NB4 (cell line): ENCODE measurements around the gene NT5C3A.
"Not testable (repeated sequence)": the region's sequence is repeated elsewhere in the genome, so short reads cannot be mapped to it uniquely, and the experiment has no call there.

Experiments
- DNase-seq: peaks from one replicate; pipeline ENCODE4 v3.0.0; 2010; ENCODE audit warnings: low read depth
- H3K4me3 ChIP-seq: one replicate; pipeline ENCODE4 v1.5.1; 2011; ENCODE audit warnings: mild to moderate bottlenecking, low read depth, low read length, moderate library complexity
- CTCF ChIP-seq: IDR thresholded peaks from one replicate; pipeline ENCODE4 v1.5.1; 2012; ENCODE audit warnings: low read depth, low read length
- MYC ChIP-seq: IDR thresholded peaks from 2 replicates; pipeline ENCODE4 v1.6.1; 2011; ENCODE audit warnings: low read depth, low read length
- POLR2A ChIP-seq: IDR thresholded peaks from 2 replicates; pipeline ENCODE4 v1.6.1; 2011; ENCODE audit warnings: mild to moderate bottlenecking; ENCODE audit not compliant: insufficient read length; ENCODE audit errors: extremely low read depth
- TF ChIP-seq, protein P1 (sequence below): IDR thresholded peaks from 2 replicates; pipeline ENCODE4 v1.6.1; 2011; ENCODE audit warnings: low read depth, low read length

Gene NT5C3A

GRCh38 chr7:33039257-33039902 lies 23.2 kb downstream of the NT5C3A start:
- no peak overlapping the region for H3K4me3 ChIP-seq
- TF ChIP-seq POLR2A (no peak), MYC (no peak), CTCF (no peak)
- TF ChIP-seq, protein P1, sequence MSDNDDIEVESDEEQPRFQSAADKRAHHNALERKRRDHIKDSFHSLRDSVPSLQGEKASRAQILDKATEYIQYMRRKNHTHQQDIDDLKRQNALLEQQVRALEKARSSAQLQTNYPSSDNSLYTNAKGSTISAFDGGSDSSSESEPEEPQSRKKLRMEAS, result no peak
- DNase-seq, result no peak

- TF ChIP-seq CTCF (no peak), MYC (no peak), POLR2A (no peak)
- TF ChIP-seq, protein P1, result no peak
- no peak overlapping the region for H3K4me3 ChIP-seq
- no peak for DNase-seq
Measured at GRCh38 chr7:33038639-33039038, 23.9 kb downstream of the NT5C3A start.

- no peak for TF ChIP-seq MYC
- TF ChIP-seq POLR2A, result no peak
- no peak for TF ChIP-seq CTCF
- DNase-seq, result no peak
- no peak overlapping the region for H3K4me3 ChIP-seq
Measured at GRCh38 chr7:33035776-33036175, 26.8 kb downstream of the NT5C3A start.

DNA sequence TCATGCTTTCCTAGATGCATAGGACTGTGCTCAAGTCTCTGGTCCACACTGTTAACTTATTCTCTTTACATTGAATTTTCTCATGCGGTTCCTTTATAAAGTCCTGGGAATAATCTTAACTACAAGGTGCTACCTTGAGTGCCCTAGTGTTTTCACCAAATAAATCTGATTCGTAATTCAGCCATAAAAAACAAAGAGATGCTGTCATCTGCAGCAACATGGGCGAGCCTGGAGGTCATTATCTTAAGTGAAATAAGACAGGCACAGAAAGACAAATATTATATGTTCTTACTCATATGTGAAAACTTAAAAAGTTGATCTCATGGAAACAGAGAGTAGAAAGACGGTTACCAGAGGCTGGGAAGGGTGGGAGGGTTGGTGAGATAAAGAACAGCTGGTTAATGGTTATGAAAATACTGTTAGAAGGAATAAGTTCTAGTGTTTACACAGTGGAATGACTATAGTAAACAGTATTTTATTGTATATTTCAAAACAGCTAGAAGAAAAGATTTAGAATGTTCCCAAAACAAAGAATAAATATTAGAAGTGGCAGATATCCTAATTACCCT lies 38.3 kb downstream of the NT5C3A start:
- H3K4me3 ChIP-seq, result no peak overlapping the region
- no peak for DNase-seq
- TF ChIP-seq POLR2A, result no peak
- TF ChIP-seq, protein P1, result no peak
- no peak for TF ChIP-seq MYC
- TF ChIP-seq CTCF, result no peak

DNA sequence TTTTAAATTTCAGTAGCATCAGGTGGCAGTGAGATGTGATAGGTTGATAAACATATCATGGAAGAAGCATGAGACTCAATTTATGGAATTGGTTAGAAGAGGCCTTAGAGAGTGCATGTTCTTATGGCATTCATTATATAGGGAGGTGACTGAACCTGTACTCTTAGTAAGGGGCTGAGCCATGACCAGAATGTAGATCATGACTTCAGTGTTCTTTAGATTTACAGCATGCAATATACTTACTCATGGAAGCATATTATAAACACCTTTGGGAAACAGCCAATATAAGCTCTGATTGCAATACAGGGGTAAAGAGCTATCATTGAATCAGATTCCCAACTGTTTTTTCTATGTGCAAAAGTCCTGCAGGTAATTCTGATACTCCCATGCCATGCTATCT lies 50.2 kb downstream of the NT5C3A start:
- DNase-seq, result no peak
- H3K4me3 ChIP-seq, result no peak overlapping the region
- TF ChIP-seq MYC, result no peak
- TF ChIP-seq POLR2A, result no peak
- TF ChIP-seq, protein P1, result no peak
- TF ChIP-seq CTCF, result no peak

DNA sequence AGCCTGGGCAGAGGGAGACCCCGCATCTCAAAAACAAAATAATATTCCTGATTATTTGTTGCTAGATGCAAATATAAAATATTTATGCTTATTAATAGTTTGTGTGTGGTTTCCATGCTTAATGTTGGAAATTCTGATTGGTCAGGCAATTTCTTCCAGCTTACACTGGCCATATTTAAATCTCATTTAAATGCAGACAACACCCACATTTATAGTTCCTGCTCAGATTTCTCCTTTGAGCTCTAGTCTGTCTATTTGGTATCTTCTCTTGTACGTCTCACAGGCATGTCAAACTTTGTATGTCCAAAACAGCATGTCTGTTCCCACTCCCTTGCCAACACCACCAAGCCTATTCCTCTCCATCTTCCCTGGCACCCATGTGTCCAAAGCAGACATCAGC lies 52.8 kb downstream of the NT5C3A start:
- TF ChIP-seq POLR2A (no peak), MYC (no peak), CTCF (no peak)
- TF ChIP-seq, protein P1, result no peak
- no peak for DNase-seq

GRCh38 chr7:33005690-33006089 lies 56.9 kb downstream of the NT5C3A start:
- DNase-seq, H3K4me3 ChIP-seq: not testable (repeated sequence)

More for the DNA sequence above, 52.8 kb downstream of the NT5C3A start:
- no peak overlapping the region for H3K4me3 ChIP-seq

DNA sequence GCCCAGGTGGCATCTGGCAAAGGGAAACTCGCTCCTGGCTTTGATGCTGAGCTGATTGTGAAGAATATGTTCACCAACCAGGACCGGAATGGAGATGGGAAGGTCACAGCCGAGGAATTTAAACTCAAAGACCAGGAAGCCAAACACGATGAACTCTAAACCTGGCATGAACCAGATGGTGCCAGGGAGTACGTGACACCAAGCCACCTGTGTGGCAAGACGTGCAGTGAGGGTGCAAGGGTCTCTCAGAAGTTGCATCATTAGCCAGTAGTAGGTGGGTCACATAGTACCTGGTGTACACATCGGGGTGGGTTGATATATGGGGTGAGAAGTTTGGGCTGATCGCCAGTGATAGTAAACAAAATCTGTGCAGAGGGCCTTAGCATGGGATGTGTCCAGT lies 57.4 kb downstream of the NT5C3A start:
- not testable (repeated sequence) for H3K4me3 ChIP-seq, DNase-seq
